ENCODE measurements around the gene GLYATL1. TPM values are rescaled to one million over a fixed set of nuclear protein-coding genes. Genes with fewer than 3 reads are reported as not detected.
A peak's percentile ranks its signal among the peaks of the same experiment; 100 is the strongest.

GLYATL1 gene
- total and polyA plus RNA-seq, 2 of the 13 experiments (the other 11 are each of a cell fraction or from before 2014, with no cell fraction given) = 0.17 TPM; not detected in 1

DNA sequence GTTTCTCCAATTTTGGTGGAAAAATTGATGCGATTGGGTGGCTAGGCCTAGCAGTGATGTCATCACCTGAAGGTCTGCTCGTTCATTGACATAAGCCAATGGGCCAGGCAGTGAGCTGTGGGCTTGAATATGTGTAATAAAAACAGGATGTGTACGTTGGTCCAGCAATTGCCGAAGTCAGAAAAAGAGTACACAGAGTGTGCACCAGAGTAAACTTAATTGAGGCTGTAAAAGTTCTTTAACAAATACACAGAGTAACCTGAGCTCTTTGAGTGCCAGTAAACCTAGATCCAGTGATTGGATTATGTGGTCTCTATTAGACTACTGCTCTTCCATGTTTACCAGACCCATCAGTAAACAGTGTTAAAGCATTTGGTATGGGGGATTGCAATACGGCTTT, 13.0 kb upstream of the GLYATL1 start (continued):
- TF ChIP-seq E2F1 (CRISPR knock-in tag; IDR thresholded peaks at IDR 0.05) (no peak), EP300 (IDR thresholded peaks at IDR 0.05; ENCODE audit: low read depth in 2 of 2, low read length in 2 of 2) (peak in 1 of 2 experiments; percentile 49; a peak in 2 of 4 replicates), EP300 (CRISPR knock-in tag; IDR thresholded peaks at IDR 0.05; ENCODE audit: borderline replicate concordance) (no peak), ZBTB2 (CRISPR knock-in tag; IDR thresholded peaks at IDR 0.05; ENCODE audit: low read depth) (no peak), MIER3 (CRISPR knock-in tag; IDR thresholded peaks at IDR 0.05; ENCODE audit: borderline replicate concordance) (no peak), MED13 (CRISPR knock-in tag; IDR thresholded peaks at IDR 0.05) (no peak), HNRNPL (IDR thresholded peaks at IDR 0.05; ENCODE audit: low read depth, low read length) (no peak), CBX2 (IDR thresholded peaks at IDR 0.05; ENCODE audit: low read depth, low read length) (no peak), CBX2 (CRISPR knock-in tag; IDR thresholded peaks at IDR 0.05; ENCODE audit: low read depth) (no peak), RFX5 (IDR thresholded peaks at IDR 0.05; ENCODE audit: low read depth, low read length) (no peak), HHEX (CRISPR knock-in tag; IDR thresholded peaks at IDR 0.05) (peak; percentile 98), ATF2 (CRISPR knock-in tag; IDR thresholded peaks at IDR 0.05) (0 out of 2 replicates have a peak, but pooled peaks have one; percentile 22), ZBTB21 (CRISPR knock-in tag; IDR thresholded peaks at IDR 0.05) (0 out of 2 replicates have a peak, but pooled peaks have one; percentile 41), HNRNPUL1 (IDR thresholded peaks at IDR 0.05; ENCODE audit: low read depth, low read length) (no peak), IRX3 (CRISPR knock-in tag; IDR thresholded peaks at IDR 0.05; ENCODE audit: borderline replicate concordance, low read depth) (no peak), HMG20B (CRISPR knock-in tag; conservative IDR thresholded peaks at IDR 0.05) (peak; percentile 89), NPAS2 (CRISPR knock-in tag; IDR thresholded peaks at IDR 0.05; ENCODE audit: borderline replicate concordance) (no peak), PHF8 (CRISPR knock-in tag; IDR thresholded peaks at IDR 0.05) (no peak), ESRRA (CRISPR knock-in tag; IDR thresholded peaks at IDR 0.05; ENCODE audit: low read depth) (no peak), HOXA3 (CRISPR knock-in tag; IDR thresholded peaks at IDR 0.05) (no peak; the same call in 1 of the 2 replicates)
- TF ChIP-seq, protein P1, sequence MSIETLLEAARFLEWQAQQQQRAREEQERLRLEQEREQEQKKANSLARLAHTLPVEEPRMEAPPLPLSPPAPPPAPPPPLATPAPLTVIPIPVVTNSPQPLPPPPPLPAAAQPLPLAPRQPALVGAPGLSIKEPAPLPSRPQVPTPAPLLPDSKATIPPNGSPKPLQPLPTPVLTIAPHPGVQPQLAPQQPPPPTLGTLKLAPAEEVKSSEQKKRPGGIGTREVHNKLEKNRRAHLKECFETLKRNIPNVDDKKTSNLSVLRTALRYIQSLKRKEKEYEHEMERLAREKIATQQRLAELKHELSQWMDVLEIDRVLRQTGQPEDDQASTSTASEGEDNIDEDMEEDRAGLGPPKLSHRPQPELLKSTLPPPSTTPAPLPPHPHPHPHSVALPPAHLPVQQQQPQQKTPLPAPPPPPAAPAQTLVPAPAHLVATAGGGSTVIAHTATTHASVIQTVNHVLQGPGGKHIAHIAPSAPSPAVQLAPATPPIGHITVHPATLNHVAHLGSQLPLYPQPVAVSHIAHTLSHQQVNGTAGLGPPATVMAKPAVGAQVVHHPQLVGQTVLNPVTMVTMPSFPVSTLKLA (IDR thresholded peaks at IDR 0.05) = no peak
- TF ChIP-seq, protein P2, sequence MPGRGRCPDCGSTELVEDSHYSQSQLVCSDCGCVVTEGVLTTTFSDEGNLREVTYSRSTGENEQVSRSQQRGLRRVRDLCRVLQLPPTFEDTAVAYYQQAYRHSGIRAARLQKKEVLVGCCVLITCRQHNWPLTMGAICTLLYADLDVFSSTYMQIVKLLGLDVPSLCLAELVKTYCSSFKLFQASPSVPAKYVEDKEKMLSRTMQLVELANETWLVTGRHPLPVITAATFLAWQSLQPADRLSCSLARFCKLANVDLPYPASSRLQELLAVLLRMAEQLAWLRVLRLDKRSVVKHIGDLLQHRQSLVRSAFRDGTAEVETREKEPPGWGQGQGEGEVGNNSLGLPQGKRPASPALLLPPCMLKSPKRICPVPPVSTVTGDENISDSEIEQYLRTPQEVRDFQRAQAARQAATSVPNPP (CRISPR knock-in tag; IDR thresholded peaks at IDR 0.05) = no peak
- TF ChIP-seq, protein P3, sequence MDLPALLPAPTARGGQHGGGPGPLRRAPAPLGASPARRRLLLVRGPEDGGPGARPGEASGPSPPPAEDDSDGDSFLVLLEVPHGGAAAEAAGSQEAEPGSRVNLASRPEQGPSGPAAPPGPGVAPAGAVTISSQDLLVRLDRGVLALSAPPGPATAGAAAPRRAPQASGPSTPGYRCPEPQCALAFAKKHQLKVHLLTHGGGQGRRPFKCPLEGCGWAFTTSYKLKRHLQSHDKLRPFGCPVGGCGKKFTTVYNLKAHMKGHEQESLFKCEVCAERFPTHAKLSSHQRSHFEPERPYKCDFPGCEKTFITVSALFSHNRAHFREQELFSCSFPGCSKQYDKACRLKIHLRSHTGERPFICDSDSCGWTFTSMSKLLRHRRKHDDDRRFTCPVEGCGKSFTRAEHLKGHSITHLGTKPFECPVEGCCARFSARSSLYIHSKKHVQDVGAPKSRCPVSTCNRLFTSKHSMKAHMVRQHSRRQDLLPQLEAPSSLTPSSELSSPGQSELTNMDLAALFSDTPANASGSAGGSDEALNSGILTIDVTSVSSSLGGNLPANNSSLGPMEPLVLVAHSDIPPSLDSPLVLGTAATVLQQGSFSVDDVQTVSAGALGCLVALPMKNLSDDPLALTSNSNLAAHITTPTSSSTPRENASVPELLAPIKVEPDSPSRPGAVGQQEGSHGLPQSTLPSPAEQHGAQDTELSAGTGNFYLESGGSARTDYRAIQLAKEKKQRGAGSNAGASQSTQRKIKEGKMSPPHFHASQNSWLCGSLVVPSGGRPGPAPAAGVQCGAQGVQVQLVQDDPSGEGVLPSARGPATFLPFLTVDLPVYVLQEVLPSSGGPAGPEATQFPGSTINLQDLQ (CRISPR knock-in tag; IDR thresholded peaks at IDR 0.05) = no peak
